LHCN-M2 (cell line): ENCODE results near the gene SCN7A. TPM values are rescaled to one million over a fixed set of nuclear protein-coding genes. Genes with fewer than 3 reads are reported as not detected.
"Not testable (repeated sequence)": the region's sequence is repeated elsewhere in the genome, so short reads cannot be mapped to it uniquely, and the experiment has no call there.

ENCODE experiments used
- DNase-seq: peaks from one replicate; pipeline ENCODE4 v3.0.0-alpha.2; 2012; ENCODE audit warnings: low read depth
- polyA plus RNA-seq: library from polyadenylated mRNA; unstranded; fragments of >200 nt; gene quantifications from one replicate; pipeline ENCODE4 v1.2.1, GENCODE V29; 2012; ENCODE audit warnings: missing spikeins
- total RNA-seq: library from RNA; depleted of rRNA; stranded (reverse); fragments of >200 nt; gene quantifications from 2 replicates; pipeline ENCODE4 v1.2.3, GENCODE V29; 2014; rRNA removed

Gene SCN7A
- 0.06 TPM in 1 of 2 replicates, not detected in the other for total RNA-seq
- polyA plus RNA-seq = not detected

GRCh38 chr2:166494140-166494624 is at the start of gene SCN7A:
Gene SCN7A (minus strand): TSS chr2:166494249. CDS start chr2:166477696, 16,553 bp downstream.
- DNase-seq = peak; percentile 36

DNA sequence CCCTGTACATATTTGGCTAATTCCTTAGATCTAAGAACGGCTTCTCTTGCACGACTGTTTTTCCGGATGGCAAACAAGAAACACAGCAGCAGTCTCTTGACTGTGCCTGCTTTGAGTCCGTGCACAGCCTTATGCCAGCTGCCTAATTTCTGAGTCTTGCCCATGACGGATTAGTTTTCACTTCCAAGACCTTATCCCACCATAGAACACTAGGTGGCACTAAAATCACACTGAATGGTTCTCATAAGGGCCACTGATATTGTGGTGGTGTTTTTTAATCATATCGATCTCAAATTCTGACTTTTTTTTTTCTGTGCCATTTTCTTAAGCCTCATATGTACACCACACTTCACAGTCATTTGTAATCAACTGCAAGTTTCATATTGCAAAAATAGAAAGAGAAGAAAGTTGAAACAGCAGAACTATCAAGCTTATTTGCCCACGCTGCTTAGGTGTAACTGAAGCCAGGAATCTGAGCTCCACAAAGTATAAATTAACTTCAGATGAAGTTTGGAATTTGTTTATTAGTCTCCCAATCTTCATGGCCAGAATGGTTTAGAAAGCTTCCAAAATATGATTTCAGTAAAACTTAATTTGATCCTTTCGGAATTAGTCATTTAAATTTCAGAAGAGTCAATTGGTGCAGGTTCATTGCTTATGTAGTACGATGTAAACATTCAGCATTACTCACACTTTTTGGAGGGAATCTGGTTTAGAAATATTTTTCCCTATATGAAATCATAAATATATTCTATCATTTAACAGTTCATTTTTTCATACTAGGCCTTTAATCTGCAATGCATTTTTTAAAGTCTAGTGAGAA is 45.5 kb upstream of the SCN7A start:
- peak; percentile 67 for DNase-seq

DNA sequence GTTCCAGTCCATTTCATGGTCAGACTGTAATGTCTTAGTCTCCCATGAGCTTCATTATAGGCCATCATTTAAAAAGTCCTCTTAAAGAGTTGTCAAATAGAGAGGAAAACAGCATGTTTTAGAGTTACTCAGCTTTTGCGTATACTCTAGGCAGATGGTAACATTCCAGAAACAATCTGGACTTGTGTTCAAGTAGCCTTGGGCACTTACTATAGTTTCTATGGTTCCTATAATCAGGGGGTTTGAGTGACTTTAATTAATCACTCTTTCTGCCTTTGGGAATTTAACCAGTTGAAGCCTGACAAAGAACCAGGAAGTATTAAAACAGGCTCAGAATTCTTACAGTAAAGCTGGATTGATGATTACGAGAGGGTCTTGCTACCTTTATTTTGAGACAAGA is 42.1 kb upstream of the SCN7A start:
- no peak for DNase-seq

GRCh38 chr2:166521155-166521554 is 27.1 kb upstream of the SCN7A start:
- no peak for DNase-seq

DNA sequence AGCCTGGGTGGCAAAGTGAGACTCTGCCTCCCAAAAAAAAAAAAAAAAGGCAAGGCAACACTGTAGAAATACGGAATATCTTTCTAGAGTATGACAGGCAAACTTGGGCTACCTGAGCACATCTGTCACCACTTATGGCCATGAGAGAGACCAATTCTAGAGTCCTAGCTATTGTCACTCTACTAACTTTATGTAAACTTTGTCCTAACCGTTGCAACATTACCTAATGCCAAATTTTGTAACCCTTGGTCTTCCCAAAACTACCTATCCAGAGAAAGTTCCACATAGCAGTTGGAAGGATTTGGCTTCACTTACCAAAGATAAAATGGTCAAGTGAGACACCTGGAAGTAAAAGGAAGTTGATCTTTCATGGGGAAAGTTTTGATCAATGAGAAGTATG is 26.6 kb upstream of the SCN7A start:
- DNase-seq = no peak

DNA sequence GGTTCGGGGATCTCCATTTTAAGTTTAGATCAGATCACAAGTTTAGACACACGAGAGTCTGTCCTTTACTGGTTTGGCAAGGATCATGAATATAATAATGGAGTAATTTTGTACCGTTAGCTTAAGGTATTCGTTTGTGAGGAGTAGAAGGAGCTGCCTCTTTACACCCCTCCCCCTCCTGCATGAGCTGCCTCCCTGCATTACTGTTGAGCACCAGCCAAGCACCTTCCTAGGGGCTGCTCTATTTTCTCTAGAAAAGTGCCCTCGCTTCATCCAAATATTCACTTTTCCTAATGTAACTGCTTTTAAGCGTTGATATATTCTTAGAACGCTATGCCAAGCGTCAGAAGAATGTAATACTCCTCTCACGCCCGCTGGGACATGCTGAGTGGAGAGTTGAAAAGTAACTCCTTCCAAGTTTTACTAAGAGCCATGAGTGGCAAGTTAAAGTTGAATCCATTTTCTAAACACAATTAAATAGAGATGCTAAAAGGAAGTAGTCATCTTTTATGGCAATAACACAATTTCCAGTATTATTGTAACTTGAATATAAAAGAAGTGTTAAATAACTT is 25.4 kb upstream of the SCN7A start:
- no peak for DNase-seq

DNA sequence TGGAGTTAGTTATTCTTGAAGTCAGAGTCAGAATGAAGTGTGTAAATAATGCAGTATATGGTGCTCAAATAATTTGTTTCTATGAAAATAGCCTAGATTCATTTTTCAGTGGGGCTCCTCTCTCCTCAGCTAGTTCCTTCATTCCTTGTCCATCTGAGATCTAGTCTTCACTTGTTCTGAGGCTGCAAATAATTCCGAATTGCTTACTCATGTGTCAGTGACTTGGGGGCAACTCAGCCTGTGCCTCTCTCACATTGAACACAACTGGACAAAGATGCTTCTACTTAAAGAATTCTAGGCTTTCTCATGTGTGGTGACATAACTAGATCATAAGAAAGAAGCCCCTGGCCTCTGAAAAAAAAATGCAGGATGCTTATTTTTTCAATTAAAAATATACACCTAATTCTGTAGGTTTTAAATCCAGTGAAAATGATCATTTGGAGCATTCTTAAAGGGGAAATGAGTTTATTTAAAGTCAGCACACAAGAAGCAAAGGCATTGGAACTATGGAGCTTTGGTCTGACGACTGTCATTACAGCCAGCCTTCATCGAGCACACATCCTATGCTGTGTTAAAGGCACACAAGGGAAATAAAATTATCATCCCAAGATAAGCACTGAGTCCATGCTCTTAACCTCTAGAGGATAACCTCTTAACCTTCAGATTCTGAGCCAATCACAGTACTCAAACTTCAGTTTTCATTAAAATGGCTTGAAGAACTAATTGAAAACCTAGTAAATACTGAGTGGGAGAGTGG is 24.8 kb upstream of the SCN7A start:
- DNase-seq = no peak

DNA sequence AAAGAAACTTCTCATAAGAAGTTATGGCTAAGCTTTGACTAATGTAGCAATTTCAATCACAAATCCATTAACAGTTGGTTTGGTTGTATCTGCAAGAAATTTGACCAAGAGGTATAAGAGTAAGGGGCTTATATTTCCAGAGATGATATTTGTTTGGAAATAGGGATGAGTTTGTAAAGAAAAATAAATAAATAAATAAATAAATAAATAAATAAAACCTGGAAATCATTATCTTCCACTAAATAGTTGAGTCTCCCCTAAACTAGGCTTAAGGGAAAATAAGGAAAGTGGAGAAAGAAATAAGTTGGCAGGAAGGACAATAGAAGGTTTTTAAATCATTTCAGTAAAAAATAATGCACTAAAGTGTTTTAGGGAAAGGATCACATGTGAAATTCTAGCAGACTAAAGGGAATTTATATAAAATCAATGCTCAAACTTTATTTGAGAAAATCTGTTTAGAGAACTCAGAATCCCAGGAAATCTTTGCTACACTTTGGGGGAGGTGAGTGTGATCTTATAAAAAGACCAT is 23.5 kb upstream of the SCN7A start:
- DNase-seq = no peak

- DNase-seq = peak; percentile 12
Observed at GRCh38 chr2:166516712-166517303, 22.8 kb upstream of the SCN7A start.

DNA sequence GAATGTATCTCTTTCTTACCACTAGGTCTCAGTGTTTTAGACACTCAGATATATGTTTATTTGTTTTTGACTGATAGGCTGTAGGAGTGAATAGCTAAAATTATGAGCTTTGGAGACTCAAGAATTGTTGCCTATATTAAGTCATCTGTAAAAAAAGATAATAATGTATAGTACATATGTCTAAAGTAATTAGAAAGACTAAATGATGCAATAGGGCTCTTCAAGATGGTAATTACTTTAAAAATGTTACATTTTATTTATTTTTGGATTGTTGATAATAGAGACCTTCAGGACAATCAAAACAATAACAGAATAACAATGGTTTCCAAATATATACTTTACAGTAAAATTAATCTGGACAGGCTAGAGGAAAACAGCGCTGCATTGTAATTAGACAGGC is 19.9 kb upstream of the SCN7A start:
- DNase-seq = no peak

- no peak for DNase-seq
Observed at GRCh38 chr2:166499281-166499680, 5.2 kb upstream of the SCN7A start.

GRCh38 chr2:166491461-166491860 is 2.6 kb downstream of the SCN7A start:
- DNase-seq = no peak

DNA sequence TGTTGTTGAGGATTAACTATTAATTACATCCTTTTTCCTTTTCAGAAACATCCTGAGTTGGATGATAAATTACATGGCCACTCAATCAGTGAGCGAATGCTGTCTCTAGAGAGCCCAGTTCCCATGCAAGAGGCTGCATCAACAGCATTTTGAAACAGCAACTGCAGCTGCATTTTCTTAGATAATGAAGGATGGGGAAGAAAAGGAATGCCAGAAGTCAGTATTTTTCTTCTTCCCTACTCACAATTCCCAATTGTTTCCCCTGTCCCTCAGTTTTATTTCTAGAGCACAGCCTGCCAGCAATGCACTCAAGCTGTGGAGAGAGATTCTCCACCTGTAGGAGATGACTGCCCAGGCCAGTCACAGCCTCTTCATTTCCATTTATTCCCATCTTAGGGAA is 6.9 kb downstream of the SCN7A start:
- DNase-seq = no peak

GRCh38 chr2:166485558-166486178 is 8.4 kb downstream of the SCN7A start:
- no peak for DNase-seq

DNA sequence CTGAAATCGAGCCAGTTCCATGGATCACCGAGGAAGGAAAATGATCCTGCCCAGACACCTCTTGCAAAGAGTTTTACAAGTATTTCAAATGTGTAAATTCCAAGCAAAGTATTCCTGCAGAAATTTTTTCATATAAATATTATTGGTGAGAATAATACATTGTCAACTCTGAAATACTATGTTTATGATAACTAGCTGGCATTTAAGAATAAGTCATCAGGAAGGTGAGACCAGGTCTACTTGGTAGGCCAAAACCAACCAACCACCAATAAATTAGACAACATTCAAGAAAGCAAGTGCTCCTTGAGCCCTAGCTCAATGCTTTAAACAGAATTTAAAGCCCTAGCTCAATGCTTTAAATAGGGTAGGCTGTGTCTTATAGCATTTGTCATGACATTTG is 21.7 kb downstream of the SCN7A start:
- no peak for DNase-seq

- peak; percentile 5 for DNase-seq
Observed at GRCh38 chr2:166468124-166469024, 25.7 kb downstream of the SCN7A start.

DNA sequence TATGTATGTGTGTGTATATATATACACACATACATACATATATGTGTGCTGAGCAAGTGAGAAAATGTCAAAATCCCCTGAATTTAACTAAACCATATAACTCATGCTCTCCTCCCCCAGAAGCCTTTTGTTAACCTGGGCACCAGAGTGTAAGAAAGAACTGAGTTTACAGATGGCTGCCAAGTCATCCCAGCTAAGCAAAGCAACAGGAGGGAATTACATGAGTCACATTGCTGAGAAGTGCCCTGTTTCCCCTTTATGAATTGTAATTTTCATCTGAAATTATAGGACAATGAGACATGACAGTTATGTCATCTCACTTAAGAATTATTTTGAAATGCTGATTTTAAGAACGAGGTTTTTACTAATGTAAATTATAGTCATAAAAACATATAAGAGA is 29.9 kb downstream of the SCN7A start:
- DNase-seq = peak; percentile 9

DNA sequence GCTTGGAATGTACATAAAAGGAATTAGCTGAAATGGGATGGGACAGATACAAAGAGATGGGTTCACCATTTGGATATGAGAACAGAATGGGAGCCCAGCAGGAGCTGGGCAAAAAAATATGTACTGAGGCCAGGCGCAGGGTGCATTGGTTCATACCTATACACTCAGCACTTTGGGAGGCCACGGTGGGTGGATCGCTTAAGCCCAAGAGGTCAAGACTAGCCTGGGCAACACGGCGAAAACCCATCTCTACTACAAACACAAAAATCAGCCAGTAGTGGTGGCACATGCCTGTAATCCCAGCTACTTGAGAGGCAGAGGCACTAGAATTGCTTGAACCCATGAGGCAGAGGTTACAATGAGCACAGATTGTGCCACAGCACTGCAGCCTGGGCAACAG is 30.4 kb downstream of the SCN7A start:
- no peak for DNase-seq

DNA sequence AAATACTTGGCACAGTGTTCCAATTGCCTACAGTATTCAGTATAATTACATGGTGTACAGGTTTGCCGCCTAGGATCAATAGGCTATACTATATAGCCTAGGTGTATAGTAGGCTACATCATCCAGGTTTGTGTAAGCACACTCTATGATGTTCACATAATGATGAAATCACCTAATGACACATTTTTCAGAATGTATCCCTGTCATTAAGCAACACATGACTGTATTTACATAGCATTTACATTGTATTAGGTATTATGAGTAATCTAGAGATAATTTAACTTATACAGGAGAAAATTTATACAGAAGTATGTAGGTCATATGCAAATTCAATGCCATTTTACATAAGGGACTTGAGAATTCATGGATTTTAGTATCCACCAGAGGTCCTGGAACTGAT is 35.4 kb downstream of the SCN7A start:
- no peak for DNase-seq

- DNase-seq = not testable (repeated sequence)
Observed at GRCh38 chr2:166455823-166456222, 38.2 kb downstream of the SCN7A start.
